CD4-positive, alpha-beta T cell treated with Interleukin-15 for 4 hours (primary cell): ENCODE measurements around the gene TPI1.
A peak's percentile ranks its signal among the peaks of the same experiment; 100 is the strongest.
"Not testable (repeated sequence)": the region's sequence is repeated elsewhere in the genome, so short reads cannot be mapped to it uniquely, and the experiment has no call there.

Source experiments
- DNase-seq: peaks from one replicate; pipeline ENCODE4 v3.0.0-alpha.2; 2020; ENCODE audit warnings: low spot score

The TPI1 gene

GRCh38 chr12:6894321-6894720 lies 27.0 kb downstream of the TPI1 start:
- no peak for DNase-seq

GRCh38 chr12:6896846-6897435 lies 29.6 kb downstream of the TPI1 start:
- no peak for DNase-seq

- DNase-seq = no peak
These were observed 32.1 kb downstream of the TPI1 start for GRCh38 chr12:6899427-6899826.

GRCh38 chr12:6899837-6900519 lies 32.6 kb downstream of the TPI1 start:
- DNase-seq = peak; percentile 28

GRCh38 chr12:6902448-6902847 lies 35.1 kb downstream of the TPI1 start:
- no peak for DNase-seq

GRCh38 chr12:6903722-6904121 lies 36.4 kb downstream of the TPI1 start:
- no peak for DNase-seq

GRCh38 chr12:6904280-6905276 lies 37.2 kb downstream of the TPI1 start, which contains the start of gene LRRC23:
Gene LRRC23, plus strand, starts transcription at chr12:6904822. Its CDS starts 812 bp downstream, at chr12:6905634.
- DNase-seq = peak; percentile 99

- no peak for DNase-seq
These were observed 38.2 kb downstream of the TPI1 start for GRCh38 chr12:6905414-6906040.

- not testable (repeated sequence) for DNase-seq
These were observed 40.8 kb downstream of the TPI1 start for GRCh38 chr12:6908141-6908540.

GRCh38 chr12:6909421-6910145 lies 42.3 kb downstream of the TPI1 start:
- DNase-seq = no peak

GRCh38 chr12:6912164-6912935 lies 45.0 kb downstream of the TPI1 start:
- no peak for DNase-seq

GRCh38 chr12:6914246-6914946 lies 47.1 kb downstream of the TPI1 start, which contains the start of gene ENO2:
Gene ENO2, plus strand, starts transcription at chr12:6914580. Its CDS starts 1,253 bp downstream, at chr12:6915833.
- DNase-seq = peak; percentile 89

GRCh38 chr12:6914947-6915788 lies 47.8 kb downstream of the TPI1 start:
- DNase-seq = no peak

- no peak for DNase-seq
These were observed 48.5 kb downstream of the TPI1 start for GRCh38 chr12:6915789-6916285.

GRCh38 chr12:6916426-6917200 lies 49.3 kb downstream of the TPI1 start:
- DNase-seq = no peak

GRCh38 chr12:6917491-6918231 lies 50.3 kb downstream of the TPI1 start:
- no peak for DNase-seq

- DNase-seq = no peak
These were observed 52.3 kb downstream of the TPI1 start for GRCh38 chr12:6919588-6919987.
